HEK293 (cell line): ENCODE results near the gene MEGF8.

ENCODE experiments used
- CTCF ChIA-PET: fragments of 350-600 bp; formaldehyde crosslinking; extraction: SDS; loops from one replicate; lab custom pipeline; 2021; ENCODE audit warnings: antibody characterized with exemption; lab: Yijun Ruan, JAX
- POLR2A ChIA-PET: fragments of 300-600 bp; formaldehyde crosslinking; extraction: SDS; loops from one replicate; lab custom pipeline; 2020; ENCODE audit warnings: antibody characterized with exemption, inconsistent platforms; lab: Yijun Ruan, JAX
- H3K27ac ChIP-seq: fragments of 200-500 bp; sonication (Bioruptor generic); 2 replicates; pipeline ENCODE4 v1.5.1; 2014; ENCODE audit warnings: low read depth, low read length, control low read depth, inconsistent platforms; ENCODE audit errors: extremely low read depth
- H3K36me3 ChIP-seq, 2 experiments: fragments of 200-500 bp in 1 of 2; sonication (Bioruptor generic) in 1 of 2; 1 replicate in 1 of 2; 2 replicates in 1 of 2; pipeline ENCODE4 v1.5.1; 2014 to 2017; ENCODE audit warnings: inconsistent platforms in 2 of 2, low read length in 2 of 2; ENCODE audit not compliant: control insufficient read depth in 2 of 2, insufficient read depth in 1 of 2
- H3K4me1 ChIP-seq: fragments of 200-500 bp; sonication (Bioruptor generic); 2 replicates; pipeline ENCODE4 v1.5.1; 2014; ENCODE audit warnings: mild to moderate bottlenecking, low read length, inconsistent platforms; ENCODE audit not compliant: control insufficient read depth, insufficient read depth
- H3K4me3 ChIP-seq: 2 replicates; pipeline ENCODE4 v1.5.1; 2011; ENCODE audit warnings: low read depth, mild to moderate bottlenecking, control low read depth, low read length, moderate library complexity
- H3K9me3 ChIP-seq: fragments of 200-500 bp; sonication (Bioruptor generic); 2 replicates; pipeline ENCODE4 v1.5.1; 2014; ENCODE audit warnings: low read depth, low read length, inconsistent platforms; ENCODE audit not compliant: control insufficient read depth, insufficient read depth
- GFI1B ChIP-seq: fragments of 450-650 bp; formaldehyde crosslinking; IDR thresholded peaks from 2 replicates; pipeline ENCODE4 v1.5.1; 2016; ENCODE audit warnings: missing biosample characterization, missing genetic modification characterization
- KLF1 ChIP-seq: fragments of 450-650 bp; formaldehyde crosslinking; IDR thresholded peaks from 2 replicates; pipeline ENCODE4 v1.5.1; 2016; ENCODE audit warnings: missing biosample characterization, missing genetic modification characterization
- KLF16 ChIP-seq: fragments of 450-650 bp; formaldehyde crosslinking; IDR thresholded peaks from 2 replicates; pipeline ENCODE4 v1.5.1; 2017; ENCODE audit warnings: missing biosample characterization, missing genetic modification characterization
- KLF9 ChIP-seq: fragments of 450-650 bp; formaldehyde crosslinking; IDR thresholded peaks from 2 replicates; pipeline ENCODE4 v1.5.1; 2016; ENCODE audit warnings: missing biosample characterization, missing genetic modification characterization, low read depth
- SCRT2 ChIP-seq: fragments of 450-650 bp; formaldehyde crosslinking; IDR thresholded peaks from 2 replicates; pipeline ENCODE4 v1.5.1; 2016; ENCODE audit warnings: missing biosample characterization, missing genetic modification characterization
- TCF7L2 ChIP-seq: IDR thresholded peaks from 2 replicates; pipeline ENCODE4 v1.6.1; 2011; ENCODE audit warnings: low read depth, mild to moderate bottlenecking, inconsistent platforms, low read length, moderate library complexity, borderline replicate concordance
- ZBTB17 ChIP-seq: fragments of 450-650 bp; formaldehyde crosslinking; IDR thresholded peaks from 2 replicates; pipeline ENCODE4 v1.5.1; 2016; ENCODE audit warnings: missing biosample characterization, missing genetic modification characterization
- ZNF10 ChIP-seq: fragments of 450-650 bp; formaldehyde crosslinking; IDR thresholded peaks from 2 replicates; pipeline ENCODE4 v1.5.1; 2017; ENCODE audit warnings: missing biosample characterization, missing genetic modification characterization
- ZNF221 ChIP-seq: fragments of 450-650 bp; formaldehyde crosslinking; IDR thresholded peaks from 2 replicates; pipeline ENCODE4 v1.5.1; 2017; ENCODE audit warnings: missing biosample characterization, missing genetic modification characterization, borderline replicate concordance
- ZNF292 ChIP-seq: fragments of 450-650 bp; formaldehyde crosslinking; IDR thresholded peaks from 2 replicates; pipeline ENCODE4 v1.5.1; 2016; ENCODE audit warnings: low read depth, missing biosample characterization, missing genetic modification characterization, borderline replicate concordance
- ZNF335 ChIP-seq: fragments of 450-650 bp; formaldehyde crosslinking; conservative IDR thresholded peaks from 2 replicates; pipeline ENCODE4 v1.5.1; 2016; ENCODE audit warnings: missing biosample characterization, missing genetic modification characterization
- ZNF366 ChIP-seq: fragments of 450-650 bp; formaldehyde crosslinking; conservative IDR thresholded peaks from 2 replicates; pipeline ENCODE4 v1.5.1; 2016; ENCODE audit warnings: missing biosample characterization, missing genetic modification characterization
- ZNF433 ChIP-seq: fragments of 450-650 bp; formaldehyde crosslinking; IDR thresholded peaks from 2 replicates; pipeline ENCODE4 v1.5.1; 2016; ENCODE audit warnings: missing biosample characterization, missing genetic modification characterization, low read depth
- ZNF48 ChIP-seq: fragments of 450-650 bp; formaldehyde crosslinking; IDR thresholded peaks from 2 replicates; pipeline ENCODE4 v1.5.1; 2016; ENCODE audit warnings: missing biosample characterization, missing genetic modification characterization
- ZNF513 ChIP-seq: fragments of 450-650 bp; IDR thresholded peaks from 2 replicates; pipeline ENCODE4 v1.5.1; 2018; ENCODE audit warnings: missing biosample characterization, missing genetic modification characterization
- ZNF521 ChIP-seq: fragments of 450-650 bp; formaldehyde crosslinking; IDR thresholded peaks from 2 replicates; pipeline ENCODE4 v1.5.1; 2017; ENCODE audit warnings: missing biosample characterization, mild to moderate bottlenecking, missing genetic modification characterization
- ZNF548 ChIP-seq: fragments of 450-650 bp; formaldehyde crosslinking; IDR thresholded peaks from 2 replicates; pipeline ENCODE4 v1.5.1; 2016; ENCODE audit warnings: missing biosample characterization, missing genetic modification characterization
- ZNF664 ChIP-seq: fragments of 450-650 bp; formaldehyde crosslinking; IDR thresholded peaks from 2 replicates; pipeline ENCODE4 v1.5.1; 2016; ENCODE audit warnings: missing biosample characterization, missing genetic modification characterization
- ZSCAN30 ChIP-seq: fragments of 450-650 bp; IDR thresholded peaks from 2 replicates; pipeline ENCODE4 v1.5.1; 2018; ENCODE audit warnings: missing biosample characterization, mild to moderate bottlenecking, missing genetic modification characterization, moderate library complexity
- TF ChIP-seq, protein P1 (sequence below): fragments of 450-650 bp; formaldehyde crosslinking; IDR thresholded peaks from 2 replicates; pipeline ENCODE4 v1.5.1; 2016; ENCODE audit warnings: missing biosample characterization, missing genetic modification characterization
- TF ChIP-seq, protein P2 (sequence below): IDR thresholded peaks from 2 replicates; pipeline ENCODE4 v1.6.1; 2011; ENCODE audit warnings: mild to moderate bottlenecking, low read depth, low read length, borderline replicate concordance

Gene MEGF8

GRCh38 chr19:42409477-42409876 is 84.0 kb downstream of the MEGF8 start:
- CTCF ChIA-PET = interaction anchor here (0.6 to 3.1 kb wide), 5 partner anchors 9 to 303 kb away, joined by 3 to 12 read pairs (median 3); no protein-coding TSS in a partner anchor
- TF ChIP-seq, protein P1, sequence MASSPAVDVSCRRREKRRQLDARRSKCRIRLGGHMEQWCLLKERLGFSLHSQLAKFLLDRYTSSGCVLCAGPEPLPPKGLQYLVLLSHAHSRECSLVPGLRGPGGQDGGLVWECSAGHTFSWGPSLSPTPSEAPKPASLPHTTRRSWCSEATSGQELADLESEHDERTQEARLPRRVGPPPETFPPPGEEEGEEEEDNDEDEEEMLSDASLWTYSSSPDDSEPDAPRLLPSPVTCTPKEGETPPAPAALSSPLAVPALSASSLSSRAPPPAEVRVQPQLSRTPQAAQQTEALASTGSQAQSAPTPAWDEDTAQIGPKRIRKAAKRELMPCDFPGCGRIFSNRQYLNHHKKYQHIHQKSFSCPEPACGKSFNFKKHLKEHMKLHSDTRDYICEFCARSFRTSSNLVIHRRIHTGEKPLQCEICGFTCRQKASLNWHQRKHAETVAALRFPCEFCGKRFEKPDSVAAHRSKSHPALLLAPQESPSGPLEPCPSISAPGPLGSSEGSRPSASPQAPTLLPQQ = peak; percentile 41; the same call in 1 of the 2 replicates
- no peak for TF ChIP-seq KLF16 (tag by site-specific recombination)
- TF ChIP-seq, all 188 proteins: peak for 1
- no peak overlapping the region for H3K4me3 ChIP-seq
- peaks cover 0 to 4% of the 10 kb centered on the region in 2 experiments; a peak in 1 of 3 replicates for H3K36me3 ChIP-seq
- peaks cover 8% of the 10 kb centered on the region for H3K4me1 ChIP-seq
- POLR2A ChIA-PET = interaction anchor here (1.7 to 2.3 kb wide), 2 partner anchors 10 to 12 kb away, joined by 4 to 15 read pairs; no protein-coding TSS in a partner anchor
- no peaks in the 10 kb centered on the region for H3K9me3 ChIP-seq
- no peak overlapping the region for H3K27ac ChIP-seq

GRCh38 chr19:42410371-42410770 is 84.9 kb downstream of the MEGF8 start:
- no peak for TF ChIP-seq ZSCAN30 (tag by site-specific recombination)
- no peak for TF ChIP-seq ZNF433 (tag by site-specific recombination)
- no peak for TF ChIP-seq ZNF48 (tag by site-specific recombination)
- no peak for TF ChIP-seq ZNF521 (tag by site-specific recombination)
- TF ChIP-seq ZNF292 = no peak
- TF ChIP-seq KLF1 (tag by site-specific recombination) = no peak
- no peak for TF ChIP-seq GFI1B
- TF ChIP-seq ZNF10 = no peak
- no peak for TF ChIP-seq ZNF366 (tag by site-specific recombination)
- CTCF ChIA-PET = interaction anchor here (0.5 to 3.3 kb wide), 4 partner anchors 8 to 30 kb away, joined by 3 to 13 read pairs (median 8); no protein-coding TSS in a partner anchor

DNA sequence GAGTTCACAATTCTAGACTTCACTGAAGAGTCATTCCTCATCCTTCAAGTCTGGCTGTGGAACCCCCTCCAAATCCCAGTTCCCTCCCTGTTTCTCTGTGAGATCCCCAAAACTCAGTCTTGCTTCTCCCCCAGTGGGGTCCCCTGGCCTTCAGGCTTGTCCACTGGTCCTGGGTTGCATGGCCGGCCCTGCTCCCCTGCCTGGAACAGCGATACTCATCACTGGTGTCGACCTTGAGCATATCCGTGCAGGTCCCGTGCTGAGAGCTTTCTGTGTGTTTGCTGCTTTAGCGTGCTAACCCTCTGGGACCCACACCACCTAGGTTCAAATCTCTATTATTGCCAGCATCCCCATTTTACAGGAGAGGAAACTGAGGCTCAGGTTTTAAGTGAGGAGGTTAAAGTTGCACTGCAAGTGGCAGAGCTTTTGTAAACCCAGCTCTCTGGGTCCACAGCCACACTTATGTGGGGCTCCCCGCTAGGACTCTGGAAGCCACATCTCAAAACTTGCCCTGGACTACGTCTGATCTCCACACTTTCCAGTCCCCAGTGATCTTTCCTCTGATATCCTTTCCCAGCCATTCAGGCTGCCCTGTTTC is 86.2 kb downstream of the MEGF8 start:
- Histone ChIP-seq H3K27ac (peak overlapping the region; percentile 11; the same call in 1 of the 2 replicates), H3K36me3 (no peaks in the 10 kb centered on the region; a peak in 1 of 3 replicates)
- TF ChIP-seq, protein P2, sequence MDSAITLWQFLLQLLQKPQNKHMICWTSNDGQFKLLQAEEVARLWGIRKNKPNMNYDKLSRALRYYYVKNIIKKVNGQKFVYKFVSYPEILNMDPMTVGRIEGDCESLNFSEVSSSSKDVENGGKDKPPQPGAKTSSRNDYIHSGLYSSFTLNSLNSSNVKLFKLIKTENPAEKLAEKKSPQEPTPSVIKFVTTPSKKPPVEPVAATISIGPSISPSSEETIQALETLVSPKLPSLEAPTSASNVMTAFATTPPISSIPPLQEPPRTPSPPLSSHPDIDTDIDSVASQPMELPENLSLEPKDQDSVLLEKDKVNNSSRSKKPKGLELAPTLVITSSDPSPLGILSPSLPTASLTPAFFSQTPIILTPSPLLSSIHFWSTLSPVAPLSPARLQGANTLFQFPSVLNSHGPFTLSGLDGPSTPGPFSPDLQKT = no peak
- TF ChIP-seq ZNF664 = peak; percentile 54; the same call in 1 of the 2 replicates
- no peak for TF ChIP-seq ZNF335
- TF ChIP-seq, all 188 proteins: peak for 1
- CTCF ChIA-PET = interaction anchor here (0.7 to 3.3 kb wide), 9 partner anchors 9 to 195 kb away, joined by 3 to 16 read pairs (median 5); no protein-coding TSS in a partner anchor
- H3K9me3 ChIP-seq = no peaks in the 10 kb centered on the region
- H3K4me3 ChIP-seq = no peak overlapping the region
- POLR2A ChIA-PET = interaction anchor here (1.2 to 2.9 kb wide), 3 partner anchors 8 to 15 kb away, joined by 4 to 16 read pairs (median 6); no protein-coding TSS in a partner anchor
- peaks cover 8% of the 10 kb centered on the region for H3K4me1 ChIP-seq

More at GRCh38 chr19:42410371-42410770, 84.9 kb downstream of the MEGF8 start:
- peaks cover 8% of the 10 kb centered on the region for H3K4me1 ChIP-seq
- H3K9me3 ChIP-seq = no peaks in the 10 kb centered on the region
- no peaks in the 10 kb centered on the region; a peak in 1 of 3 replicates for H3K36me3 ChIP-seq
- H3K27ac ChIP-seq = no peak overlapping the region
- POLR2A ChIA-PET = interaction anchor here (1.7 to 2.9 kb wide), 2 partner anchors 9 to 14 kb away, joined by 4 to 16 read pairs; no protein-coding TSS in a partner anchor
- H3K4me3 ChIP-seq = no peak overlapping the region

- Histone ChIP-seq H3K4me1 (peaks cover 8% of the 10 kb centered on the region), H3K4me3 (no peak overlapping the region), H3K36me3 (no peaks in the 10 kb centered on the region; a peak in 1 of 3 replicates), H3K9me3 (no peaks in the 10 kb centered on the region), H3K27ac (peak overlapping the region; percentile 11; the same call in 1 of the 2 replicates)
- POLR2A ChIA-PET = interaction anchor here (1.2 to 2.9 kb wide), 4 partner anchors 9 to 16 kb away, joined by 4 to 16 read pairs (median 6); no protein-coding TSS in a partner anchor
- CTCF ChIA-PET = interaction anchor here (0.6 to 3.3 kb wide), 10 partner anchors 9 to 330 kb away, joined by 3 to 16 read pairs (median 4); no protein-coding TSS in a partner anchor
- TF ChIP-seq SCRT2 = peak; percentile 32; the same call in 1 of the 2 replicates
- no peak for TF ChIP-seq ZNF221 (tag by site-specific recombination)
- TF ChIP-seq TCF7L2 = no peak
- peak; percentile 41; the same call in 1 of the 2 replicates for TF ChIP-seq KLF9 (tag by site-specific recombination)
- TF ChIP-seq ZNF335 = 0 out of 2 replicates have a peak, but pooled peaks have one; percentile 12
- no peak for TF ChIP-seq ZNF548 (tag by site-specific recombination)
- TF ChIP-seq ZNF513 = no peak
- peak; percentile 29; the same call in 1 of the 2 replicates for TF ChIP-seq ZBTB17
Observed at GRCh38 chr19:42412227-42412626, 86.8 kb downstream of the MEGF8 start.
